Mesenchymal stem cell (in vitro differentiated cells and primary cell): ENCODE measurements around the gene AKT1.

Source experiments
- DNase-seq: peaks from one replicate; pipeline ENCODE4 v3.0.0-alpha.2; 2013
- H2AFZ ChIP-seq: one replicate; pipeline ENCODE4 v1.6.1; 2013; ENCODE audit warnings: low read depth, mild to moderate bottlenecking, control low read depth, inconsistent platforms, low read length, moderate library complexity
- H2AK5ac ChIP-seq: 2 replicates; pipeline ENCODE4 v1.6.1; 2013; ENCODE audit warnings: low read length, moderate library complexity, mild to moderate bottlenecking, inconsistent platforms; ENCODE audit not compliant: severe bottlenecking
- H2BK120ac ChIP-seq: one replicate; pipeline ENCODE4 v1.6.1; 2013; ENCODE audit warnings: low read depth, mild to moderate bottlenecking, inconsistent platforms, low read length, moderate library complexity
- H2BK12ac ChIP-seq, 2 experiments: one replicate each; pipeline ENCODE4 v1.6.1; 2013; ENCODE audit warnings: inconsistent platforms in 2 of 2, low read length in 2 of 2, mild to moderate bottlenecking in 2 of 2, moderate library complexity in 2 of 2, control low read depth in 1 of 2
- H2BK15ac ChIP-seq: one replicate; pipeline ENCODE4 v1.6.1; 2013; ENCODE audit warnings: mild to moderate bottlenecking, low read depth, inconsistent platforms; ENCODE audit not compliant: poor library complexity, severe bottlenecking
- H2BK5ac ChIP-seq: 2 replicates; pipeline ENCODE4 v1.6.1; 2013; ENCODE audit warnings: low read depth, mild to moderate bottlenecking, low read length, control low read depth, inconsistent platforms; ENCODE audit not compliant: poor library complexity, severe bottlenecking
- H3K14ac ChIP-seq, 2 experiments: one replicate each; pipeline ENCODE4 v1.6.1; 2013; ENCODE audit warnings: inconsistent platforms in 2 of 2, low read length in 2 of 2, control low read depth in 1 of 2, mild to moderate bottlenecking in 1 of 2, moderate library complexity in 1 of 2
- H3K18ac ChIP-seq, 2 experiments: one replicate each; pipeline ENCODE4 v1.6.1; 2013; ENCODE audit warnings: inconsistent platforms in 2 of 2, low read length in 2 of 2, control low read depth in 1 of 2, low read depth in 1 of 2, mild to moderate bottlenecking in 1 of 2
- H3K23ac ChIP-seq, 2 experiments: one replicate each; pipeline ENCODE4 v1.6.1; 2013; ENCODE audit warnings: inconsistent platforms in 2 of 2, low read length in 2 of 2, mild to moderate bottlenecking in 2 of 2, moderate library complexity in 2 of 2, control low read depth in 1 of 2
- H3K27ac ChIP-seq: 2 replicates; pipeline ENCODE4 v1.5.1; 2013; ENCODE audit warnings: mild to moderate bottlenecking, moderate library complexity, low read length, control low read depth, inconsistent platforms; ENCODE audit not compliant: poor library complexity, severe bottlenecking
- H3K27me3 ChIP-seq, 2 experiments: 2 replicates each; pipeline versions ENCODE4 v1.6.1 to v1.7.0; 2013; ENCODE audit warnings: low read length in 2 of 2, mild to moderate bottlenecking in 2 of 2, moderate library complexity in 2 of 2, control low read depth in 1 of 2, inconsistent platforms in 1 of 2; ENCODE audit not compliant: control insufficient read depth in 1 of 2, insufficient read depth in 1 of 2
- H3K36me3 ChIP-seq, 2 experiments: 2 replicates each; pipeline versions ENCODE4 v1.6.1 to v1.7.0; 2013; ENCODE audit warnings: low read length in 2 of 2, control low read depth in 1 of 2, inconsistent platforms in 1 of 2, low read depth in 1 of 2, mild to moderate bottlenecking in 1 of 2; ENCODE audit not compliant: insufficient read depth in 2 of 2, control insufficient read depth in 1 of 2
- H3K4ac ChIP-seq, 2 experiments: one replicate each; pipeline ENCODE4 v1.6.1; 2013; ENCODE audit warnings: inconsistent platforms in 2 of 2, low read length in 2 of 2, mild to moderate bottlenecking in 2 of 2, moderate library complexity in 2 of 2, control low read depth in 1 of 2, low read depth in 1 of 2
- H3K4me1 ChIP-seq: 2 replicates; pipeline ENCODE4 v1.6.1; 2013; ENCODE audit warnings: low read depth, low read length, control low read depth; ENCODE audit not compliant: control insufficient read depth, insufficient read depth
- H3K4me2 ChIP-seq: 2 replicates; pipeline ENCODE4 v1.6.1; 2013; ENCODE audit warnings: low read length, mild to moderate bottlenecking, inconsistent platforms; ENCODE audit not compliant: poor library complexity, severe bottlenecking
- H3K4me3 ChIP-seq, 2 experiments: 2 replicates each; pipeline versions ENCODE4 v1.5.1 to v1.7.0; 2013; ENCODE audit warnings: low read length in 2 of 2, mild to moderate bottlenecking in 2 of 2, control low read depth in 1 of 2, low read depth in 1 of 2; ENCODE audit not compliant: insufficient read depth in 1 of 2
- H3K79me1 ChIP-seq: replicated peaks from 2 replicates; pipeline ENCODE4 v1.6.1; 2013; ENCODE audit warnings: mild to moderate bottlenecking, control low read depth, low read length, inconsistent platforms; ENCODE audit not compliant: poor library complexity, severe bottlenecking
- H3K9ac ChIP-seq: 2 replicates; pipeline ENCODE4 v1.7.0; 2013; ENCODE audit warnings: mild to moderate bottlenecking, low read length, moderate library complexity
- H3K9me3 ChIP-seq: 2 replicates; pipeline ENCODE4 v1.7.0; 2013; ENCODE audit warnings: mild to moderate bottlenecking, low read length; ENCODE audit not compliant: control insufficient read depth
- H4K8ac ChIP-seq: one replicate; pipeline ENCODE4 v1.6.1; 2013; ENCODE audit warnings: inconsistent platforms, mild to moderate bottlenecking, low read length, moderate library complexity
- H4K91ac ChIP-seq: one replicate; pipeline ENCODE4 v1.6.1; 2013; ENCODE audit warnings: mild to moderate bottlenecking, low read length, inconsistent platforms
- WGBS: methylation state at CpG from one replicate; pipeline ENCODE4 v1.1.7; 2013; ENCODE audit warnings: mixed read lengths; 5-methylcytosine and 5-hydroxymethylcytosine counted together

Gene AKT1

DNA sequence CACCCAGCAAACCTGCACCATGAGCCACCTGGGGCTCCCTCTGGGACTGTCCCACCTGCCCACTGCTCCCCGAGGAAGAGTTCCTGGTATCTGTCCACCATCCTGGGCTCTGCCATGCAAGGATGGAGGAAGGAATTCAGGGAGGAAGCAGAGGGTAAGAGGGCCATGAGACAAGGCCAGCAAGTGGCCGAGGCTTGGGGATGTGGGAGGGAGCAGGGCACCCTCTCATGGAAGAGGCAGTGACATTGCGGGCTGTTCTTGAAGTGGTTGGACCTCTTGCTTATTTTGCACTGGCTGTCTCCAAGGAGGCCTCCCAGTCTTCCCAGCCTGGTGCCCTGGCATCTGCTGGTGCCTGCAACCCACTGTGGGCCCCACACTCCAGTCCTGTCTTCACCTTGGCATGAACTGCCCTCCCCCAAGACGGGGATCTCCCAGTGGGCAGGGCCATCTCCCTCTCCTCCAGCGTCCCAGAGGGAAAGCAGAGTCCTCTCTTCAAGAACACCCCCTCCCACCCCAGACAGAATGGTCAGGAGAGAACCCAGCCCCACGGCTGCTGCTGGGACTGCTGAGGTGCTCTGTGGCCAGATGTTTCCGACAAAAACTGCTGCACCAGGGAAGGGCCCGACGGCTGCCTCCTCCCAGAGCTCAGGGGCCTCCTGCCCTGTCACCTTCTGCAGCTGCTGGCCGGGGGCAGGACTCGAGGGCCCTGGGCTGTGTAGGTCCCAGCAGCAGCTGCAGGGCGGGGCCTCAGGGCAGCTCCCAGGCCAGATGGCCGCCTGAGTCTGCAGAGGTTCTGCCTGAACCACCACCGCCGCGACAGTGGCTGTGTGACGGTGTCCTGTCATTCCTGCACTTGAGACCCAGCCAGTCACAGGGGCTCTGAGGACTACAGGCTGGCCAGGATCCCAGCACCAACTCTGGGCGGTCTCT, 1.8 kb upstream of the AKT1 start:
- no peak overlapping the region for H2BK120ac ChIP-seq
- no peak overlapping the region for H2BK5ac ChIP-seq
- H3K4me3 ChIP-seq = no peak overlapping the region
- H3K18ac ChIP-seq = peak overlapping the region; percentile 52 to 70
- peak overlapping the region in 1 of 2 experiments; percentile 31 for H3K14ac ChIP-seq
- H2BK12ac ChIP-seq = peak overlapping the region in 1 of 2 experiments; percentile 74
- H3K4me1 ChIP-seq = peaks cover 64% of the 10 kb centered on the region
- no peak overlapping the region for H3K4me2 ChIP-seq
- DNase-seq = peak; percentile 60
- H2AFZ ChIP-seq = peak overlapping the region; percentile 19
- H3K4ac ChIP-seq = peak overlapping the region; percentile 21 to 42
- no peak overlapping the region for H2AK5ac ChIP-seq
- no peak overlapping the region for H3K27ac ChIP-seq
- no peaks in the 10 kb centered on the region for H3K9me3 ChIP-seq
- no peaks in the 10 kb centered on the region for H3K27me3 ChIP-seq
- H2BK15ac ChIP-seq = peak overlapping the region; percentile 45
- no peaks in the 10 kb centered on the region for H3K79me1 ChIP-seq
- peak overlapping the region; percentile 78 for H4K8ac ChIP-seq
- H3K36me3 ChIP-seq = peaks cover 0 to 16% of the 10 kb centered on the region in 2 experiments
- no peak overlapping the region for H3K9ac ChIP-seq
- no peak overlapping the region for H3K23ac ChIP-seq
- H4K91ac ChIP-seq = peak overlapping the region; percentile 90
- WGBS = 29% methylated on average over 18 of the region's 18 CpGs

DNA sequence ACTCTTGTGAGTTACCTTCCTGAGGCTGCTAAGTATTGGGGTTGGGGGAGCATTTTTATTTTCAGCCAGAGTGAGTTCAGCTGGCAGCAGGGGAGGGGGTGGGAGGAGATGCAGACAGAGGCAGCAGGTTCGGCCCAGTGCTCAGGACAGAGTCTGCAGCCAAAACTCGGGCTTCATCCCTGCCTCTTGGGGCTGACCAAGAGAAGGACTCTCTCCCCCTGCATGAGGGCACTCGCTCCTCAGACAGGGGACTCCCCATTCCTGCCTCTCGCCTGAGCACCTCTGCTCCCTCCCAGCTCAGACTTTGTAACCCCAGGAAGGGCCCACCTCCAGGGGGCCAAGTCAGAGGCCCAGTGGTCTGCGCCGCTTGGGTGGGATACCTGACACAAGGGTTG, 1.1 kb upstream of the AKT1 start:
- H3K23ac ChIP-seq = no peak overlapping the region
- no peaks in the 10 kb centered on the region for H3K27me3 ChIP-seq
- no peak for DNase-seq
- peak overlapping the region; percentile 8 to 38 for H3K18ac ChIP-seq
- no peak overlapping the region for H2BK15ac ChIP-seq
- WGBS = 87% methylated on average over 6 of the region's 6 CpGs
- peaks cover 3% of the 10 kb centered on the region for H3K79me1 ChIP-seq
- peaks cover 64% of the 10 kb centered on the region for H3K4me1 ChIP-seq
- no peak overlapping the region for H2BK5ac ChIP-seq
- H4K91ac ChIP-seq = no peak overlapping the region
- H3K14ac ChIP-seq = no peak overlapping the region
- no peak overlapping the region for H3K9ac ChIP-seq
- H2BK12ac ChIP-seq = no peak overlapping the region
- no peak overlapping the region for H2BK120ac ChIP-seq
- no peaks in the 10 kb centered on the region for H3K9me3 ChIP-seq
- H3K4me2 ChIP-seq = no peak overlapping the region
- H3K4me3 ChIP-seq = no peak overlapping the region
- no peak overlapping the region for H2AK5ac ChIP-seq
- no peak overlapping the region for H2AFZ ChIP-seq
- H3K27ac ChIP-seq = no peak overlapping the region
- peaks cover 4 to 16% of the 10 kb centered on the region in 2 experiments for H3K36me3 ChIP-seq
- no peak overlapping the region for H4K8ac ChIP-seq
- peak overlapping the region in 1 of 2 experiments; percentile 21 for H3K4ac ChIP-seq

DNA sequence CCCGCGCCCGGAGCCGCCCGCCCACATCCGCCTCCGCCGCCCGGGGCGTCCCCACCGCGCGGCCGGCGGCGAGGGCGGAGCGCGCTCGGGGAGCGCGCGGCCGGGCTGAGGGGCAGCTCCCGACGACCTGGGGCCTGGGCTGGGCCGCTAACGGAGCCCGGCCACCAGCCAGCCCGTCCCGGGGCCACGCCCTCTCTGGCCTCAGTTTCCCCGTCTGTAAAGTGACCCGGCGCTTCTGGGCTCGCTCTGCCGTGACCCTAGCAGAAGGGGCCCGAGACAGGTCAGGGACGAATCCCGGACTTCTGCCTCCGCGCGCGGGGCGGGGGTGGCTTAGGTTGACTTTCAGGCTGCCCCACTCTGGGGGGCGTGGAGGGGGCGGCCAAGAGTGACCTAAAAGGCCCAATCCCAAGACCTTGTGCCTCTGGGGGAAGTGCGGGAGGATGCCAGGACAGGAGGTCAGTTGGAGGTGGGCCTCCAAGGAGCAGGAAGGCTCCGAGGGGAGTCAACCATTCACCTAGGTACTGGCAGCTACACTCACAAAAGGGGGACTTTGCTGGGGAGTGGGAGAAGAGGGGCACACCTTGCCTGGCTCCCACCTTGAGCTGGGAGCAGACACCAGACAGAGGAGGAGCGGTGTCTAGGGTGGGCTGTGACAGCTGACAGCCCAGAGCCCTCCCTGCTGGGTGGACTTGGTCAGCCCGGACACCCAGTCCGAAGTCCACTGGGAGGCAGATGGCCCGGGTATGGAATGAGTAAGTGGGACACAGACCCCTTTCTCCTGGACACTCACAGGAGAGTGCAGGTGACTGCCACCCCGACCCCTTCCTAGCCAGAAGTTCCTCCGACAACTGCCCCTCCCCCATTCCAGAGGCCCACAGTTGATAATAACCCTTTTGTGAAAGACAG, 486 bp upstream of the AKT1 start:
- H2BK12ac ChIP-seq = peak overlapping the region; percentile 29 to 80
- H3K18ac ChIP-seq = peak overlapping the region; percentile 74 to 90
- peak overlapping the region; percentile 83 for H3K4me2 ChIP-seq
- peak overlapping the region; percentile 77 for H3K9ac ChIP-seq
- DNase-seq = peak; percentile 42
- peak overlapping the region; percentile 61 for H2BK120ac ChIP-seq
- peak overlapping the region; percentile 28 to 95 for H3K4ac ChIP-seq
- H4K8ac ChIP-seq = peak overlapping the region; percentile 90
- no peak overlapping the region for H3K23ac ChIP-seq
- H3K36me3 ChIP-seq = peaks cover 10 to 21% of the 10 kb centered on the region in 2 experiments
- H3K27me3 ChIP-seq = no peaks in the 10 kb centered on the region
- peak overlapping the region; percentile 59 to 74 for H3K4me3 ChIP-seq
- no peaks in the 10 kb centered on the region for H3K9me3 ChIP-seq
- H2AFZ ChIP-seq = peak overlapping the region; percentile 29
- 9% methylated on average over 53 of the region's 55 CpGs for WGBS
- peaks cover 62% of the 10 kb centered on the region for H3K4me1 ChIP-seq
- peaks cover 7% of the 10 kb centered on the region for H3K79me1 ChIP-seq
- no peak overlapping the region for H3K27ac ChIP-seq
- H3K14ac ChIP-seq = peak overlapping the region in 1 of 2 experiments; percentile 80
- no peak overlapping the region for H2BK5ac ChIP-seq
- peak overlapping the region; percentile 44 for H4K91ac ChIP-seq
- peak overlapping the region; percentile 95 for H2BK15ac ChIP-seq
- H2AK5ac ChIP-seq = peak overlapping the region; percentile 90
